Measurements from ENCODE around the gene STK11IP. TPM values are rescaled to one million over a fixed set of nuclear protein-coding genes. Genes with fewer than 3 reads are reported as not detected.
"Not testable (repeated sequence)": the region's sequence is repeated elsewhere in the genome, so short reads cannot be mapped to it uniquely, and the experiment has no call there.

STK11IP gene
- total RNA-seq, 2 experiments from 2014 or later: 28.7 to 28.9 TPM

DNA sequence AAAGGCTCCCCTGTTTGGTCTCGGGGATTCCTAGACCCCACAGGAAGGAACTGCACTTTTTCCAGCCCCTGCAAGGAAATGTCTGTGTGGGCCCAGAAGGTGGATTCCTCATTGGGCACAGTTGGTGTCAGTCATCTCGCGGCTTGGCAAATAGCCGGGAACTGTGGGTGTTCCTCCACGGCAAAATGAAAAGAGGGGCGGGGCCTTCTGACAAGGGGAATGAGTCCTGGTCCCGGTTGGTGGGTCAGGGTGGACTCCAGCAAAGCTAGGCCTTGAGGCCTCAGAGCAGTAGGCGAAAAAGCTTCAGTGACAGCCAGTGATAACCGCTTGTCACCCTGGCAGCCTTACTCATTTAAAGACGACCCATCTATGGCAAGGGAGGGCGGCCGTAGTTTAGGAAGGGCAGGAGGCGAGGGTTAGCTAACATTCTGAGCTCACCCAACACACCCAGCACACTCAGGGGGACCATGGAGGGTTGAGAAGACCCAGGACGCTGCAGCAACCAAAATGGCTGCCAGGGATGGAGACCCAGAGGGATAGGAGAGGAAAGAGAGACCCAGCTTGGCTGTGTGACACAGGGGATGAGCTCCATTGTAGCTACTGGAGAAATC is 46.2 kb downstream of the STK11IP start:
- no peaks in the 10 kb centered on the region for H3K9me3 Mint-ChIP-seq
- no peak overlapping the region for H3K27ac Mint-ChIP-seq
- H3K27me3 Mint-ChIP-seq: peaks cover 18% of the 10 kb centered on the region
- no peaks in the 10 kb centered on the region for H3K36me3 Mint-ChIP-seq
- no peak overlapping the region for H3K4me3 Mint-ChIP-seq
- H3K4me1 Mint-ChIP-seq (ENCODE audit: low read depth): peaks cover 7% of the 10 kb centered on the region
- intact Hi-C loops (cut with micrococcal nuclease): loop anchor here (2.0 to 5.0 kb wide), 2 partner anchors 43 to 45 kb away; no protein-coding TSS in a partner anchor
- ChIA-PET CTCF (interaction anchor here (1.5 to 5.1 kb wide), 6 partner anchors 45 to 134 kb away, joined by 3 to 47 read pairs (median 4); partner anchors contain the start of gene STK11IP), POLR2A (no interaction called here)
- DNase-seq: no peak

DNA sequence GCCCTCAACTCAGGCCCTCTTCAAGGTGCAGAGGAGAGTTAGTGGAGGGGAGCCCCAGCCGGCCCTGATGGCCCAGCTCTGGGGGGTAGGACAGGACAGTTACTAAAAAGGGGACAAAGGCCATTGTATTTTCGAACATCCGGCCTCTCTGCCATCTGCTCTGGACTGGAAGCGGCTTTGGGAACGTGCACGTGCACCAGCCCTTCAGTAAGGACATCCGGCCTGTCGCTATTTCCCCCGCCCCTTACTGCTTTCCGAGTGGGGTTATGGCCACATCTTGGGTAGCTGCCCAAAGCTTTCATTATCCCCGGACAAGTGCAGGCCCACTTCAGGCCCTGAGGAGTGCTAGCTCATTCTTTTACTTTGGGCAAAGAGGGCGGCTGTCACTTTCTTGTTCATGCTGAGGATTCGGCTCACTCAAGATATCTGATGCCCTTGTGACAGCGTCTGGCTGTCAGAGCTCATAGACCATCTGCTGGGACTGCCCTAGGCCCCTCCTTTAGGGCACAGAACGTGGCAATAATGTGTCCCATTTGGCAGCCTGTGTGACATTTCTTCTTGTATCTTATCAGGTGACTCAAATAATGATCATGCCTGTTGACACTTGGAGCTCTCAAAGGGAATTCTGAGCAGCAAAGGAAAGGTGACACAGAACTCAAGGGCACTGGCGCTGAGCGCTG is 47.3 kb downstream of the STK11IP start:
- intact Hi-C loops (cut with micrococcal nuclease): loop anchor here (5.0 kb wide), 1 partner anchor 42 kb away; no protein-coding TSS in a partner anchor
- peaks cover 19% of the 10 kb centered on the region for H3K27me3 Mint-ChIP-seq

GRCh38 chr2:219645631-219646527 is 48.2 kb downstream of the STK11IP start:
- CTCF ChIA-PET: interaction anchor here (0.9 to 5.1 kb wide), 5 partner anchors 43 to 150 kb away, joined by 3 to 47 read pairs (median 5); partner anchors contain the start of gene STK11IP
- Mint-ChIP-seq H3K36me3 (no peaks in the 10 kb centered on the region), H3K4me3 (no peak overlapping the region), H3K4me1 (ENCODE audit: low read depth) (peaks cover 7% of the 10 kb centered on the region), H3K9me3 (no peaks in the 10 kb centered on the region), H3K27me3 (peaks cover 24% of the 10 kb centered on the region), H3K27ac (no peak overlapping the region)
- POLR2A ChIA-PET: no interaction called here
- intact Hi-C loops (cut with micrococcal nuclease): no loop called here
- no peak for DNase-seq

More for the DNA sequence above, 47.3 kb downstream of the STK11IP start:
- H3K9me3 Mint-ChIP-seq: no peaks in the 10 kb centered on the region
- CTCF ChIA-PET: interaction anchor here (1.1 to 5.1 kb wide), 4 partner anchors 47 to 149 kb away, joined by 3 to 47 read pairs (median 5); partner anchors contain the start of gene STK11IP
- H3K4me1 Mint-ChIP-seq (ENCODE audit: low read depth): peaks cover 7% of the 10 kb centered on the region
- no peak overlapping the region for H3K27ac Mint-ChIP-seq
- DNase-seq: no peak
- POLR2A ChIA-PET: no interaction called here
- H3K36me3 Mint-ChIP-seq: no peaks in the 10 kb centered on the region
- H3K4me3 Mint-ChIP-seq: no peak overlapping the region

GRCh38 chr2:219648176-219648575 is 50.5 kb downstream of the STK11IP start:
- Mint-ChIP-seq H3K27ac (no peak overlapping the region), H3K9me3 (no peaks in the 10 kb centered on the region), H3K27me3 (peaks cover 32% of the 10 kb centered on the region), H3K4me1 (ENCODE audit: low read depth) (no peaks in the 10 kb centered on the region), H3K4me3 (no peak overlapping the region), H3K36me3 (no peaks in the 10 kb centered on the region)
- ChIA-PET POLR2A (no interaction called here), CTCF (no interaction called here)
- intact Hi-C loops (cut with micrococcal nuclease): no loop called here
- no peak for DNase-seq

- Mint-ChIP-seq H3K36me3 (no peaks in the 10 kb centered on the region), H3K4me3 (no peak overlapping the region), H3K27ac (no peak overlapping the region), H3K27me3 (peaks cover 32% of the 10 kb centered on the region), H3K4me1 (ENCODE audit: low read depth) (no peaks in the 10 kb centered on the region), H3K9me3 (no peaks in the 10 kb centered on the region)
- DNase-seq: no peak
- CTCF ChIA-PET: no interaction called here
- intact Hi-C loops (cut with micrococcal nuclease): no loop called here
- POLR2A ChIA-PET: no interaction called here
These were observed 51.3 kb downstream of the STK11IP start for GRCh38 chr2:219648963-219649362.

GRCh38 chr2:219650426-219651248 is 53.0 kb downstream of the STK11IP start:
- Mint-ChIP-seq H3K27ac (no peak overlapping the region), H3K27me3 (peaks cover 34% of the 10 kb centered on the region), H3K4me3 (no peak overlapping the region), H3K4me1 (ENCODE audit: low read depth) (no peaks in the 10 kb centered on the region), H3K36me3 (no peaks in the 10 kb centered on the region), H3K9me3 (no peaks in the 10 kb centered on the region)
- no peak for DNase-seq
- CTCF ChIA-PET: interaction anchor here (1.6 kb wide), 1 partner anchor 8 kb away, joined by 7 read pairs; no protein-coding TSS in a partner anchor
- POLR2A ChIA-PET: no interaction called here
- intact Hi-C loops (cut with micrococcal nuclease): no loop called here

GRCh38 chr2:219651656-219652055 is 54.0 kb downstream of the STK11IP start:
- H3K27ac Mint-ChIP-seq; H3K4me1 Mint-ChIP-seq (ENCODE audit: low read depth); H3K4me3 Mint-ChIP-seq; H3K36me3 Mint-ChIP-seq; H3K9me3 Mint-ChIP-seq; DNase-seq; intact Hi-C loops (cut with micrococcal nuclease); POLR2A ChIA-PET: not testable (repeated sequence)
- peaks cover 38% of the 10 kb centered on the region for H3K27me3 Mint-ChIP-seq
- CTCF ChIA-PET: interaction anchor here (1.5 to 1.6 kb wide), 2 partner anchors 9 kb away, joined by 3 to 7 read pairs; no protein-coding TSS in a partner anchor

- no peak overlapping the region for H3K27ac Mint-ChIP-seq
- peaks cover 26% of the 10 kb centered on the region for H3K27me3 Mint-ChIP-seq
- ChIA-PET CTCF (interaction anchor here (1.3 kb wide), 1 partner anchor 33 kb away, joined by 4 read pairs; no protein-coding TSS in a partner anchor), POLR2A (no interaction called here)
- intact Hi-C loops (cut with micrococcal nuclease): no loop called here
- DNase-seq: no peak
- H3K36me3 Mint-ChIP-seq: no peaks in the 10 kb centered on the region
- H3K4me3 Mint-ChIP-seq: no peak overlapping the region
- H3K4me1 Mint-ChIP-seq (ENCODE audit: low read depth): no peaks in the 10 kb centered on the region
- H3K9me3 Mint-ChIP-seq: peaks cover 10% of the 10 kb centered on the region
These were observed 58.9 kb downstream of the STK11IP start for GRCh38 chr2:219656526-219656925.

GRCh38 chr2:219658196-219658846 is 60.7 kb downstream of the STK11IP start:
- CTCF ChIA-PET: no interaction called here
- Mint-ChIP-seq H3K4me3 (no peak overlapping the region), H3K4me1 (ENCODE audit: low read depth) (no peaks in the 10 kb centered on the region), H3K27me3 (peaks cover 24% of the 10 kb centered on the region), H3K36me3 (no peaks in the 10 kb centered on the region), H3K9me3 (peaks cover 12% of the 10 kb centered on the region), H3K27ac (no peak overlapping the region)
- intact Hi-C loops (cut with micrococcal nuclease): no loop called here
- no peak for DNase-seq
- POLR2A ChIA-PET: no interaction called here

GRCh38 chr2:219658874-219659273 is 61.2 kb downstream of the STK11IP start:
- Mint-ChIP-seq H3K9me3 (peaks cover 12% of the 10 kb centered on the region), H3K4me3 (no peak overlapping the region), H3K4me1 (ENCODE audit: low read depth) (no peaks in the 10 kb centered on the region), H3K27ac (no peak overlapping the region), H3K27me3 (peaks cover 26% of the 10 kb centered on the region), H3K36me3 (no peaks in the 10 kb centered on the region)
- CTCF ChIA-PET: no interaction called here
- DNase-seq: no peak
- POLR2A ChIA-PET: no interaction called here
- intact Hi-C loops (cut with micrococcal nuclease): no loop called here

All from activated CD4-positive, alpha-beta memory T cell treated with anti-CD3 and anti-CD28 coated beads for 36 hours (primary cell).